Hepatocyte (in vitro differentiated cells): ENCODE measurements around the gene PTGS1.

Source experiments
- EZH2phosphoT487 ChIP-seq: fragments of 200-600 bp; sonication (generic); IDR thresholded peaks from one replicate; pipeline ENCODE4 v1.6.1; 2018; ENCODE audit warnings: antibody characterized with exemption, mild to moderate bottlenecking, low read depth, moderate library complexity; ENCODE audit not compliant: unreplicated experiment, severe bottlenecking
- TF ChIP-seq, protein P1 (sequence below): fragments of 200-600 bp; sonication (generic); IDR thresholded peaks from 2 replicates; pipeline ENCODE4 v1.5.1; 2016; ENCODE audit warnings: antibody characterized with exemption, mild to moderate bottlenecking; ENCODE audit not compliant: poor library complexity

DNA sequence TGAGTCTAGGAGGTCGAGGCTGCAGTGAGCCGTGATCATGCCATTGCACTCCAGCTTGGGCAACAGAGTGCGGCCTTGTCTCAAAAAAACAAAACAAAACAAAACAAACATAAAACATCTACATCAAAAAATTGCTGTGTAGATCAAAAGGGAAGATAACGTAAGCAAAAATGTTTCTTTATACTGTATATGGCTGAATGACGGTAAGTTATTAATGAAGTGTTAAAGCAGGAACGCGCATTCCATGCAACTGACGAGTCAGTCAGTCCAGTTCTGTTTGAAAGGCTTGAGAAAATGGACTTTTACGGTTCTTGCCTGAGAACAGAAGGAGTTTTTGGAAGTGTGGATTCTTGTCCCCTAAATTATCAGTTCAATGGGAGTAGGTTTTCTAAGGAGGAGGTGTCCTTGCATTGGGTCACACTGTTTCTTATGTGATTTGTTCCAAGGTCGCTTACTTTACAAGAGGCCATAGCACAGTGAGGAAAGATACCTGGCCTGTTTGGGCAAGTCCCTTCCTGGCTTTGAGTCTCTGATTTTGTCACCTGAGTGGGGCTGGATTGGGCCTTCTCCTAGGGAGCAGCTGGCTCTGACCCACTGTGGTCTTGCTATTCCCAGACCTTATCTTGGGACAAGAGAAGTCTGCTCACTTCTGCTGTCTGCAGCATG lies 6.6 kb upstream of the PTGS1 start:
- TF ChIP-seq, protein P1, sequence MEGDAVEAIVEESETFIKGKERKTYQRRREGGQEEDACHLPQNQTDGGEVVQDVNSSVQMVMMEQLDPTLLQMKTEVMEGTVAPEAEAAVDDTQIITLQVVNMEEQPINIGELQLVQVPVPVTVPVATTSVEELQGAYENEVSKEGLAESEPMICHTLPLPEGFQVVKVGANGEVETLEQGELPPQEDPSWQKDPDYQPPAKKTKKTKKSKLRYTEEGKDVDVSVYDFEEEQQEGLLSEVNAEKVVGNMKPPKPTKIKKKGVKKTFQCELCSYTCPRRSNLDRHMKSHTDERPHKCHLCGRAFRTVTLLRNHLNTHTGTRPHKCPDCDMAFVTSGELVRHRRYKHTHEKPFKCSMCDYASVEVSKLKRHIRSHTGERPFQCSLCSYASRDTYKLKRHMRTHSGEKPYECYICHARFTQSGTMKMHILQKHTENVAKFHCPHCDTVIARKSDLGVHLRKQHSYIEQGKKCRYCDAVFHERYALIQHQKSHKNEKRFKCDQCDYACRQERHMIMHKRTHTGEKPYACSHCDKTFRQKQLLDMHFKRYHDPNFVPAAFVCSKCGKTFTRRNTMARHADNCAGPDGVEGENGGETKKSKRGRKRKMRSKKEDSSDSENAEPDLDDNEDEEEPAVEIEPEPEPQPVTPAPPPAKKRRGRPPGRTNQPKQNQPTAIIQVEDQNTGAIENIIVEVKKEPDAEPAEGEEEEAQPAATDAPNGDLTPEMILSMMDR, result no peak
- TF ChIP-seq EZH2phosphoT487, result no peak
